ENCODE measurements around the gene FNDC3B.

The FNDC3B gene

DNA sequence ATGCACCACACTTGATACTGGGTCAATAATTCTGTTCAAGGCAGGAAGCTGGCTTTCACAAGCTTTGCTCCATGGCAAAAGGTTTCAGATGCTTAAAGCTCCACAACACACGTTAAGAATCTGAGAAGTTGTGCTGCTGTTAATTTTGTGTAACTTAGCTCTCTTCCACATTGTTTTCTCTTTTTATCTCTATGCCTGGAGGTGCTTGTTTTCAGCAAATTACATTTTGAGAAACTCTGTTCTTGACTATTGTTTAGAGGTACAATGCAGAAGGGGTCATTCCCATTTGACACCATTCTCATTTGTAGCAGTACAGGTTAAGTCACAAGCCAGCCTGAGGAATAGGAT is 156.0 kb downstream of the FNDC3B start:
- ChIA-PET POLR2A (no interaction called here), CTCF (interaction anchor here (0.5 kb wide), 1 partner anchor 383 kb away, joined by 3 read pairs; no protein-coding TSS in a partner anchor)
- Histone ChIP-seq H3K9me3 (ENCODE audit: control insufficient read depth, insufficient read depth, low read depth, low read length) (no peaks in the 10 kb centered on the region), H3K4me1 (ENCODE audit: control insufficient read depth, insufficient read depth, low read length) (0 out of 2 replicates have a peak, but pooled peaks cover 4% of the 10 kb centered on the region), H3K4me3 (ENCODE audit: low read depth, low read length) (no peak overlapping the region), H3K36me3 (ENCODE audit: control insufficient read depth in 2 of 2, insufficient read depth in 1 of 2, low read length in 2 of 2) (no peaks in the 10 kb centered on the region), H3K27ac (ENCODE audit: extremely low read depth, low read depth, low read length) (no peak overlapping the region)
- TF ChIP-seq ZFP3 (tag by site-specific recombination; IDR thresholded peaks at IDR 0.05; ENCODE audit: low read depth) (no peak), ZNF521 (tag by site-specific recombination; IDR thresholded peaks at IDR 0.05) (no peak), ZSCAN30 (tag by site-specific recombination; IDR thresholded peaks at IDR 0.05) (0 out of 2 replicates have a peak, but pooled peaks have one; percentile 3), MYNN (tag by site-specific recombination; IDR thresholded peaks at IDR 0.05; ENCODE audit: borderline replicate concordance) (no peak), ZNF645 (tag by site-specific recombination; IDR thresholded peaks at IDR 0.05) (no peak), ZNF621 (tag by site-specific recombination; IDR thresholded peaks at IDR 0.05) (no peak), ZNF571 (tag by site-specific recombination; IDR thresholded peaks at IDR 0.05) (no peak)

DNA sequence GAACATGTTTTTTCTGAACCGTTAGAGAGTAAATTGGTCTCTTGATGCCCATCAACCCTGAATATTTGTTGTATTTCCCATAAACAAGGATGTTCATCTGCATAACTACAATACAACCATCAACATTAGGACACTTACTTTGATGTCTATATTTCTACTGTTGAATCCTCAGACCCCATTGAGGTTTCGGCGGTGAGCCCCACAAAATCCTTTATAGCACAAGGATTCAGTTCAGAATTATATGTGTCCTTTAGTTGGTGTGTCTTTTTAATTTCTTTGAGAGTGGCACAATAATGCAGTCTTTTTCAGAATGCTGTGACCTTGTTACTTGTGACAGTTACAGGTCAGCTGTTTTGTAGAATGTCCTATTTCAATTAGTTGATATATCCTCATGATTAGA is 158.0 kb downstream of the FNDC3B start:
- Histone ChIP-seq H3K36me3 (ENCODE audit: control insufficient read depth in 2 of 2, insufficient read depth in 1 of 2, low read length in 2 of 2) (no peaks in the 10 kb centered on the region), H3K9me3 (ENCODE audit: control insufficient read depth, insufficient read depth, low read depth, low read length) (no peaks in the 10 kb centered on the region), H3K4me3 (ENCODE audit: low read depth, low read length) (no peak overlapping the region), H3K4me1 (ENCODE audit: control insufficient read depth, insufficient read depth, low read length) (peaks cover 15% of the 10 kb centered on the region), H3K27ac (ENCODE audit: extremely low read depth, low read depth, low read length) (no peak overlapping the region)
- POLR2A ChIA-PET, result no interaction called here
- TF ChIP-seq ZFP41 (tag by site-specific recombination; IDR thresholded peaks at IDR 0.05; ENCODE audit: borderline replicate concordance) (no peak), ZBTB1 (tag by site-specific recombination; IDR thresholded peaks at IDR 0.05) (no peak), ZNF174 (tag by site-specific recombination; IDR thresholded peaks at IDR 0.05) (no peak), HOXC10 (CRISPR knock-in tag; IDR thresholded peaks at IDR 0.05) (no peak), ZNF280D (tag by site-specific recombination; IDR thresholded peaks at IDR 0.05) (no peak), ZNF624 (tag by site-specific recombination; IDR thresholded peaks at IDR 0.05) (no peak), ZSCAN23 (tag by site-specific recombination; IDR thresholded peaks at IDR 0.05) (no peak), MYNN (tag by site-specific recombination; IDR thresholded peaks at IDR 0.05; ENCODE audit: borderline replicate concordance) (no peak), TCF7L2 (IDR thresholded peaks at IDR 0.05; ENCODE audit: borderline replicate concordance, low read depth, low read length) (no peak), ZNF274 (IDR thresholded peaks at IDR 0.05; ENCODE audit: low read length) (no peak), ZNF274 (tag by site-specific recombination; IDR thresholded peaks at IDR 0.05; ENCODE audit: borderline replicate concordance) (no peak), GFI1B (tag by site-specific recombination; IDR thresholded peaks at IDR 0.05) (no peak)
- CTCF ChIA-PET, result no interaction called here

DNA sequence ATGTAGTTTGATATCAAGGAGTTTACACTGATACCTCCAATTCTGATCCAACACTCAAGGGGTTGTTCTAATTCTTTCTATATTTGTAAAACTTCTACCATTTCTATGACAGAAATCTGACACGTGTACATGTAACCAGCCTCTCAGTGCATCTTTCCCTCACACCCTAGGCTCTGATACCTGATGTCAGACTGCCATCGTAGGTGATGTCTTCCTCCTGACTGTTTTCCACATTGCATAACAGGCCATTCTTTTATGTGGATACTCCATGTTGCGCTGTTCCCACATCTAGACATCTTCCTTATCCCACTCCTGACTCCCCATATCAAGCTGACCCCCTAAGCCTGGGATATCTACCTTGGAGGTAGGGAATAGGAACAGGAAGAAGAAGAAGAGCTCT is 159.1 kb downstream of the FNDC3B start:
- CTCF ChIA-PET, result no interaction called here
- POLR2A ChIA-PET, result no interaction called here
- peaks cover 15% of the 10 kb centered on the region for H3K4me1 ChIP-seq (ENCODE audit: control insufficient read depth, insufficient read depth, low read length)
- H3K27ac ChIP-seq (ENCODE audit: extremely low read depth, low read depth, low read length), result no peak overlapping the region
- H3K36me3 ChIP-seq (ENCODE audit: control insufficient read depth in 2 of 2, insufficient read depth in 1 of 2, low read length in 2 of 2), result no peaks in the 10 kb centered on the region
- H3K9me3 ChIP-seq (ENCODE audit: control insufficient read depth, insufficient read depth, low read depth, low read length), result no peaks in the 10 kb centered on the region
- no peak overlapping the region for H3K4me3 ChIP-seq (ENCODE audit: low read depth, low read length)
- TF ChIP-seq KLF10 (tag by site-specific recombination; IDR thresholded peaks at IDR 0.05), result no peak
- TF ChIP-seq AEBP2 (tag by site-specific recombination; IDR thresholded peaks at IDR 0.05; ENCODE audit: borderline replicate concordance), result no peak
- TF ChIP-seq ZNF626 (tag by site-specific recombination; IDR thresholded peaks at IDR 0.05), result no peak
- TF ChIP-seq ZNF521 (tag by site-specific recombination; IDR thresholded peaks at IDR 0.05), result no peak
- no peak for TF ChIP-seq ZFP3 (tag by site-specific recombination; IDR thresholded peaks at IDR 0.05; ENCODE audit: low read depth)
- TF ChIP-seq ZNF324 (tag by site-specific recombination; IDR thresholded peaks at IDR 0.05), result no peak
- TF ChIP-seq ZNF768 (tag by site-specific recombination; IDR thresholded peaks at IDR 0.05), result no peak
- no peak for TF ChIP-seq ZNF670 (tag by site-specific recombination; IDR thresholded peaks at IDR 0.05; ENCODE audit: low read depth)
- TF ChIP-seq KLF16 (tag by site-specific recombination; IDR thresholded peaks at IDR 0.05), result no peak
- TF ChIP-seq ZNF558 (tag by site-specific recombination; IDR thresholded peaks at IDR 0.05), result no peak
- no peak for TF ChIP-seq FEZF1 (tag by site-specific recombination; IDR thresholded peaks at IDR 0.05)
- no peak for TF ChIP-seq ZNF571 (tag by site-specific recombination; IDR thresholded peaks at IDR 0.05)
- no peak for TF ChIP-seq ZNF501 (tag by site-specific recombination; IDR thresholded peaks at IDR 0.05)
